Choroid plexus epithelial cell (primary cell): Measurements from ENCODE around the gene OXNAD1.
A peak's percentile ranks its signal among the peaks of the same experiment; 100 is the strongest.

Experiments
- DNase-seq: peaks from one replicate; pipeline ENCODE4 v3.0.0-alpha.2; 2010; ENCODE audit warnings: low read depth
- H3K4me3 ChIP-seq: 2 replicates; pipeline ENCODE4 v1.5.1; 2011; ENCODE audit warnings: low read depth, mild to moderate bottlenecking, control low read depth, low read length, moderate library complexity
- TF ChIP-seq, protein P1 (sequence below): conservative IDR thresholded peaks from 2 replicates; pipeline ENCODE4 v1.5.1; 2011; ENCODE audit warnings: low read depth, mild to moderate bottlenecking, control low read depth, inconsistent platforms, low read length, moderate library complexity

OXNAD1 gene

DNA sequence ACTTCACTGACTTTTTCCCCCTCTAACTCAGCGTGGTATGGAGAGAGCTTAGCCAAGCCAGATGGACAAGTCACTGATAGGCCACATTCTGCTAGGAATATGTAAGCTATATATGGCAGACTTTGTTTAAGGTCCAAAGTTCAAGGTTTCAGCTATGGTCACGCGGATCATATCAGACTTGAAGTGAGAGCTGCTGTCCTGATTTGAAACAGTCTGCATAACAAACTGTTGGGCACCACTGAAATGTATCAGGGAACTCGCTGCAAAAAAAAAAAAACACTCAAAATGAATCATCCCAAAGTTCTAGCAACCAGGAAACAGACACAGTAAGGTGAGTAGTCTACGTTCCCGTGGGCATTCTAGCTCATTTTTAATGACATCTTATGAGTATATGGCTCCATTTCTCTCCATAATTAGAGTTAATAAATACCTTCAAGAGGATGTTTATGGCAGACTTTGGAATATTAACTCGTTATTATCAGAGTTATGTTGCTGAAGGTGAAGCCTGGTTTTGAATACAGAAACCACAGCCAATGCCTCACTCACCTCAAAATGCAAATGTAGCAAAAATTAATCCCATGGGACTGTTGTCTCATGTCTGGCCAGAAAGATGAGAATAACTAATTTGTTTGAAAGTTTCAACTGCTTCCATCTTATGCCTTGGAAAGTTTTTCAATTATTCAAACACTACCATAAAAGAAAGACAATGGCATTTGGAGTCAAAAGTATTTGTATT lies 12.6 kb upstream of the OXNAD1 start:
- TF ChIP-seq, protein P1, sequence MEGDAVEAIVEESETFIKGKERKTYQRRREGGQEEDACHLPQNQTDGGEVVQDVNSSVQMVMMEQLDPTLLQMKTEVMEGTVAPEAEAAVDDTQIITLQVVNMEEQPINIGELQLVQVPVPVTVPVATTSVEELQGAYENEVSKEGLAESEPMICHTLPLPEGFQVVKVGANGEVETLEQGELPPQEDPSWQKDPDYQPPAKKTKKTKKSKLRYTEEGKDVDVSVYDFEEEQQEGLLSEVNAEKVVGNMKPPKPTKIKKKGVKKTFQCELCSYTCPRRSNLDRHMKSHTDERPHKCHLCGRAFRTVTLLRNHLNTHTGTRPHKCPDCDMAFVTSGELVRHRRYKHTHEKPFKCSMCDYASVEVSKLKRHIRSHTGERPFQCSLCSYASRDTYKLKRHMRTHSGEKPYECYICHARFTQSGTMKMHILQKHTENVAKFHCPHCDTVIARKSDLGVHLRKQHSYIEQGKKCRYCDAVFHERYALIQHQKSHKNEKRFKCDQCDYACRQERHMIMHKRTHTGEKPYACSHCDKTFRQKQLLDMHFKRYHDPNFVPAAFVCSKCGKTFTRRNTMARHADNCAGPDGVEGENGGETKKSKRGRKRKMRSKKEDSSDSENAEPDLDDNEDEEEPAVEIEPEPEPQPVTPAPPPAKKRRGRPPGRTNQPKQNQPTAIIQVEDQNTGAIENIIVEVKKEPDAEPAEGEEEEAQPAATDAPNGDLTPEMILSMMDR, result no peak
- DNase-seq, result no peak
- no peak overlapping the region for H3K4me3 ChIP-seq

DNA sequence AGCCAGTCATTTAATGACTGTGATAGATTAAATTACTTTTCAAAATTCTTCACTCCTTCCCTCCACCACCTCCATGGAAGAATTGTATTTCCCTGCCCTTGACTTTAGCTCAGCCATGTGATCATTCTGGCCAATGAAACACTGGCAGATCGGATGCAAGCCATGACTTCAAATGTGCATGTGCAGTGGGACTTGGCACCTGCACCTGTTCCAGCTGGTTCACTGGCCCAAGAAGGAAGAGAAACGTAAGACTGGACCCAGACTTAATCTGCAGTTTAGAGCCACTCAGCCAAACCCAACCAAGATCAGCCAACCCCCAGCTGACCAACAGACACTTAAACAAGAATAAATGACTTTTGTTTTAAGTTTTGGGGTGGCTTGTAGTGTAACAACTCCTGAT lies 12.0 kb upstream of the OXNAD1 start:
- no peak for DNase-seq
- TF ChIP-seq, protein P1, result no peak

DNA sequence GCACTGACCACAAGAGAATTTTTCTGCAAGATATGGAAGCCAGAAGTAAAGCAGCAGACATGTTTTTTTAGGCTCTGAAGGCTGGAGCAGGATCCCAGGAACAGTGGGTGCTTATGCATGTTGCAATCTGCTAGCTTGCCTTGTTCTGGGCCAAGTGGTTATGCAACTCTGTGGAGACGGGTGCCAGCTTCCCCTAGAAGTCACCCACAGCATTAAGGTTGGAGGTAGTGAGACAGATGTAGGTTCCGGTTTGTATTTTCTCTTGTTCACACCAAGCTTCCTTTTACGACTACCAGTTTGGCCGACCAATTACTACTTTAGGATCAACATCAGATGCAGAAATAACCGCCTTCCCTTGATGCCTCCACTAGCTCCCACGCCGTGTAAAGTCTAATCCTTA lies 11.4 kb upstream of the OXNAD1 start:
- TF ChIP-seq, protein P1, result no peak
- no peak overlapping the region for H3K4me3 ChIP-seq
- peak; percentile 57 for DNase-seq

More for the DNA sequence above, 12.0 kb upstream of the OXNAD1 start:
- H3K4me3 ChIP-seq, result no peak overlapping the region

DNA sequence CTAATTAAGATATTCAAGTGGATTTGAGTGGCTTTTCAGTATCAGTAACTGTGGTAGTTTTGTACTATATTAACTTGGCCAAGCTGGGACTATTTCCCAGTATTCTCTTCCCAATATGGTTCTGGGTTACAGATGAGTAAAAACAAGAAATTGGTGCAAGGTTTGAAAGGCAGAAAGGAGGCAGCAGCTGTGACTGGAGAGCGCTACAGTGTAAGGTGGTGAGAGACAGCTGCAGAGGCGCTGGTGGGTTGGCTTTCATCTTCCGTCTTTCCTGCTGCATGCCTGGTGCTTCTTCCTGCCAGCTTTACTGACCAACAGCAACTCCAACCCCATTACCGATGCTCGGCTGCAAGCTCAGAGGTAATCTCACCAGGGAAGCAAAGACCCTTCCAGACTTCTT lies 10.1 kb upstream of the OXNAD1 start:
- H3K4me3 ChIP-seq, result no peak overlapping the region
- TF ChIP-seq, protein P1, result no peak
- no peak for DNase-seq

DNA sequence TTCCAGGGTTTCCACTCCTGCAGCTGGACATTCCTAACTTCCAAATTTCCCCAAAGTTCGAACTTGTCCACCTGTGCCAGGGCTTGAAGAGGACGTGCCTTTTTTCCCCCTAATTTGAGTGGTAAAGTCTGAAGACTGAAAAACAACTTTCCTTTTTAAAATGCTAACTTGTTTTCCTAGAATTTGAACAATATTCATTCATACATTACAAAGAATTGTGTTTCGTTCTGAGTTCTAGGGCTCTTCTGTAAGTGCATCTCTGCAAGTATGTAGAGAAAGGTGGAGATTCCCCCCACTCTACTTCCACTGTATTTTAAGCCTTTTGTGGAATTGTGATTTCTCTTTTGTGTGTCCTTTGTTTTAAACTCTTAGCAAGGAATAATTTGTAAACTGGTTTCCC lies 9.7 kb upstream of the OXNAD1 start:
- TF ChIP-seq, protein P1, result no peak
- no peak for DNase-seq
- no peak overlapping the region for H3K4me3 ChIP-seq

DNA sequence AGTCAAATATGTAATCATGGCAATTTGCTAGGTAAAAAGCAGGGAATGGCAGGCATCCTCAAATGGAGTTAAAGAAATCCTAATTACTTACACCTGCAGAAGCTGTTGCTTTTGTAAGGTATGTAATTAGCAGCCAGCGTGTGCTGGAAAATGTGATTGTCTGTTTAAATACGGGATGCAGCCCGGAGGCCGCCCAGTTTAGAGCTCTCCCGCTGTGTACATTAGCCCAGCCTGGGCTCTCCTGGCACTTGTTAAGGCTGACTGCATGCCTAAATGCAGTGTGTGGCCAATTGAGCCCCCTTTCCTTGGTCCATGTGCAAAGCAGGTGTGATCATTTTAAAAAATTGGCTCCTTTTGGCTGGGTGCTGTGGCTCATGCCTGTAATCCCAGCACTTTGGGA lies 9.3 kb upstream of the OXNAD1 start:
- no peak overlapping the region for H3K4me3 ChIP-seq
- TF ChIP-seq, protein P1, result no peak
- no peak for DNase-seq

DNA sequence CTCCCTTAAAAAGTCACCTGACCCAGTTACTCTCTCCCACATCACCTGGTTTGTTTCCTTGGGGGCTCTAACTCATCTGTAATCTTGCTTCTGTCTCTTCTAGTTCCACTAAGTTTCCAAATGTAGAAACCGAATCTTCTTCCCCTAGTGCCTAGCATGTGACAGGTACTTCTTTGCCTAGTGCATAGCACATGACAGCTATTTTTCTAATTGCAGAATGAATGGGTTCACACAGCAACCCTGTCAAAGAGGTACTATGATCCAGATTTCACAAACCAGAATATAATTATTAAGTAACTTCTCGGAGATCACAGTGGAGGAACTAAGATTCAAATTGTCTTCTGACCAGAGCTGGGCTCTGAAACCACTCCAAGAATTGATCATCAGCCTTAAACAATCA lies 7.7 kb upstream of the OXNAD1 start:
- no peak for DNase-seq
- TF ChIP-seq, protein P1, result no peak
- no peak overlapping the region for H3K4me3 ChIP-seq
